Thyroid gland (tissue), 4 donors: ENCODE measurements around the gene PRELID2.

Experiments
- CTCF ChIP-seq, 6 experiments: fragments of 200-600 bp in 3 of 6; fragments of 450-650 bp in 3 of 6; sonication (generic) in 3 of 6; IDR thresholded peaks; one replicate each; pipeline ENCODE4 v1.5.1; 2016 to 2019; ENCODE audit warnings: antibody characterized with exemption in 6 of 6, mild to moderate bottlenecking in 2 of 6, inconsistent platforms in 1 of 6, moderate library complexity in 1 of 6
- POLR2A ChIP-seq, 2 donors: fragments of 450-650 bp; IDR thresholded peaks; one replicate each; pipeline ENCODE4 v1.6.1; 2017; ENCODE audit warnings: antibody characterized with exemption in 2 of 2, mild to moderate bottlenecking in 2 of 2, moderate library complexity in 1 of 2

- TF ChIP-seq CTCF (IDR thresholded peaks at IDR 0.05) (no peak), POLR2A (IDR thresholded peaks at IDR 0.05) (no peak)
Observed at GRCh38 chr5:145874765-145875164, 39.6 kb upstream of the PRELID2 start.
